ENCODE data around the gene CHCHD4.
"Not testable (repeated sequence)": the region's sequence is repeated elsewhere in the genome, so short reads cannot be mapped to it uniquely, and the experiment has no call there.

GRCh38 chr3:14087461-14087860 lies 37.2 kb downstream of the CHCHD4 start:
- not testable (repeated sequence) for TF ChIP-seq ZNF132 (tag by site-specific recombination; IDR thresholded peaks at IDR 0.05; ENCODE audit: borderline replicate concordance); ZBTB21 (tag by site-specific recombination; IDR thresholded peaks at IDR 0.05); REST (tag by site-specific recombination; IDR thresholded peaks at IDR 0.05); CTCF (tag by site-specific recombination; IDR thresholded peaks at IDR 0.05); ZNF274 (IDR thresholded peaks at IDR 0.05; ENCODE audit: low read length); ZNF274 (tag by site-specific recombination; IDR thresholded peaks at IDR 0.05; ENCODE audit: borderline replicate concordance); ZNF362 (tag by site-specific recombination; IDR thresholded peaks at IDR 0.05); ZNF169 (tag by site-specific recombination; IDR thresholded peaks at IDR 0.05); KLF16 (tag by site-specific recombination; IDR thresholded peaks at IDR 0.05); KLF10 (tag by site-specific recombination; IDR thresholded peaks at IDR 0.05); ZBTB7A (tag by site-specific recombination; IDR thresholded peaks at IDR 0.05; ENCODE audit: low read depth); KLF1 (tag by site-specific recombination; IDR thresholded peaks at IDR 0.05); OVOL3 (tag by site-specific recombination; IDR thresholded peaks at IDR 0.05)

Measured in HEK293 (cell line).